Muscle of back (tissue), 13 donors: ENCODE data around the gene CFAP99. TPM values are rescaled to one million over a fixed set of nuclear protein-coding genes. Genes with fewer than 3 reads are reported as not detected.
"Not testable (repeated sequence)": the region's sequence is repeated elsewhere in the genome, so short reads cannot be mapped to it uniquely, and the experiment has no call there.

Experiments used
- DNase-seq, 3 donors: peaks; one replicate each; pipeline versions ENCODE4 v3.0.0 to v3.0.0-alpha.2; 2013
- long read RNA-seq, 9 donors: transcript quantifications; one replicate each; lab custom pipeline, GENCODE V29; 2026
- polyA plus RNA-seq, 10 donors: library from polyadenylated mRNA; unstranded; fragments of 120-200 nt; gene quantifications; one replicate each; pipeline ENCODE4 v1.2.1, GENCODE V29; 2013; ENCODE audit not compliant: insufficient read length in 10 of 10

Gene CFAP99
- under 1 TPM in 2 of 10 donors, not detected in 8; 0.17 to 0.20 TPM for polyA plus RNA-seq
- long read RNA-seq, donor 1, result 0 reads
- long read RNA-seq, donor 2, result 0 reads
- long read RNA-seq, donor 3, result 0 reads
- long read RNA-seq, donor 4, result 0 reads
- long read RNA-seq, donor 5, result 0 reads
- long read RNA-seq, donor 6, result 0 reads
- long read RNA-seq, donor 7, result 0 reads
- long read RNA-seq, donor 8, result 0 reads
- long read RNA-seq, donor 9, result 0 reads

- DNase-seq, result peak; percentile 89 to 96 (median 94)
Observed at GRCh38 chr4:2418650-2419571, at the start of gene CFAP99. TSS of gene CFAP99 (plus strand) at chr4:2418955.

- no peak for DNase-seq
Observed at GRCh38 chr4:2370597-2371320, 48.0 kb upstream of the CFAP99 start.

GRCh38 chr4:2371765-2372487 is 46.8 kb upstream of the CFAP99 start:
- DNase-seq, result no peak

GRCh38 chr4:2372488-2373030 is 46.2 kb upstream of the CFAP99 start:
- DNase-seq, result no peak

- no peak for DNase-seq
Observed at GRCh38 chr4:2373532-2373931, 45.2 kb upstream of the CFAP99 start.

- no peak for DNase-seq
Observed at GRCh38 chr4:2375427-2375826, 43.3 kb upstream of the CFAP99 start.

GRCh38 chr4:2377241-2377640 is 41.5 kb upstream of the CFAP99 start:
- DNase-seq, result no peak

GRCh38 chr4:2378401-2378800 is 40.4 kb upstream of the CFAP99 start:
- no peak for DNase-seq

- no peak for DNase-seq
Observed at GRCh38 chr4:2378898-2379297, 39.9 kb upstream of the CFAP99 start.

GRCh38 chr4:2380589-2380988 is 38.2 kb upstream of the CFAP99 start:
- DNase-seq, result not testable (repeated sequence)

- not testable (repeated sequence) for DNase-seq
Observed at GRCh38 chr4:2382769-2383202, 36.0 kb upstream of the CFAP99 start.

- DNase-seq, result not testable (repeated sequence)
Observed at GRCh38 chr4:2383220-2383631, 35.5 kb upstream of the CFAP99 start.

GRCh38 chr4:2383760-2384159 is 35.0 kb upstream of the CFAP99 start:
- no peak for DNase-seq

GRCh38 chr4:2384245-2384644 is 34.5 kb upstream of the CFAP99 start:
- DNase-seq, result no peak

GRCh38 chr4:2385516-2385915 is 33.2 kb upstream of the CFAP99 start:
- DNase-seq, result no peak

- DNase-seq, result no peak
Observed at GRCh38 chr4:2386717-2387116, 32.0 kb upstream of the CFAP99 start.

- DNase-seq, result no peak
Observed at GRCh38 chr4:2387218-2387617, 31.5 kb upstream of the CFAP99 start.

- DNase-seq, result no peak
Observed at GRCh38 chr4:2387829-2388228, 30.9 kb upstream of the CFAP99 start.

GRCh38 chr4:2388429-2389182 is 30.1 kb upstream of the CFAP99 start:
- DNase-seq, result peak in 1 of 3 donors; percentile 32

- no peak for DNase-seq
Observed at GRCh38 chr4:2389691-2390090, 29.1 kb upstream of the CFAP99 start.

- DNase-seq, result no peak
Observed at GRCh38 chr4:2390146-2390545, 28.6 kb upstream of the CFAP99 start.
